Activated CD4-positive, alpha-beta T cell treated with anti-CD3 and anti-CD28 coated beads for 36 hours (primary cell): Measurements from ENCODE around the gene VSIG10L2. TPM values are rescaled to one million over a fixed set of nuclear protein-coding genes. Genes with fewer than 3 reads are reported as not detected.

Experiments
- ATAC-seq: fragments of 200-7000 bp; cut with Tn5 transposase; one replicate; pipeline ENCODE4 v1.10.0; 2021; ENCODE audit warnings: mild to moderate bottlenecking, moderate library complexity
- CTCF ChIA-PET: fragments of 350-600 bp; sonication (Branson Sonifier 250); formaldehyde crosslinking; loops from one replicate; lab custom pipeline; 2021; ENCODE audit warnings: antibody characterized with exemption; lab: Charles Lee
- POLR2A ChIA-PET: fragments of 350-600 bp; sonication (Branson Sonifier 250); formaldehyde crosslinking; loops from one replicate; lab custom pipeline; 2021; ENCODE audit warnings: antibody characterized with exemption, inconsistent platforms; lab: Charles Lee
- DNase-seq: peaks from one replicate; pipeline ENCODE4 v3.0.0-alpha.2; 2020
- H3K27ac Mint-ChIP-seq: one replicate; pipeline ENCODE4 v1.8.0; 2021; ENCODE audit warnings: mixed read lengths
- H3K27me3 Mint-ChIP-seq: one replicate; pipeline ENCODE4 v1.8.0; 2021; ENCODE audit warnings: mixed read lengths
- H3K36me3 Mint-ChIP-seq: one replicate; pipeline ENCODE4 v1.8.0; 2021; ENCODE audit warnings: low read depth, mixed read lengths
- H3K4me1 Mint-ChIP-seq: one replicate; pipeline ENCODE4 v1.8.0; 2021; ENCODE audit warnings: mixed read lengths
- H3K4me3 Mint-ChIP-seq: one replicate; pipeline ENCODE4 v1.8.0; 2021; ENCODE audit warnings: mild to moderate bottlenecking, moderate library complexity, mixed read lengths
- H3K9me3 Mint-ChIP-seq: one replicate; pipeline ENCODE4 v1.8.0; 2021; ENCODE audit warnings: low read depth, mixed read lengths
- intact Hi-C, 2 experiments: fragments of 100-400 bp; cut with DNase I in 1 of 2; cut with micrococcal nuclease in 1 of 2; formaldehyde crosslinking; loops; one replicate each; pipeline versions ENCODE4 v1.14.2 to v1.15.1; 2022 to 2024; cut with DNase I, micrococcal nuclease
- total RNA-seq, 2 experiments: library from RNA; stranded (reverse); gene quantifications; one replicate each; pipeline ENCODE4 v1.2.3, GENCODE V29; 2021

VSIG10L2 gene
- total RNA-seq, 2 experiments from 2014 or later, result not detected

- Mint-ChIP-seq H3K36me3 (no peaks in the 10 kb centered on the region), H3K4me1 (no peaks in the 10 kb centered on the region), H3K27me3 (peaks cover 10% of the 10 kb centered on the region), H3K27ac (no peak overlapping the region), H3K9me3 (no peaks in the 10 kb centered on the region), H3K4me3 (no peak overlapping the region)
- intact Hi-C loops, result no loop called here
- ChIA-PET POLR2A (no interaction called here), CTCF (interaction anchor here (0.7 to 1.2 kb wide), 2 partner anchors 13 to 264 kb away, joined by 4 read pairs; no protein-coding TSS in a partner anchor)
- no peak for DNase-seq
- ATAC-seq, result no peak
Measured at GRCh38 chr11:125930076-125930450, 15.8 kb upstream of the VSIG10L2 start.

- Mint-ChIP-seq H3K4me3 (no peak overlapping the region), H3K36me3 (no peaks in the 10 kb centered on the region), H3K9me3 (no peaks in the 10 kb centered on the region), H3K27me3 (peaks cover 10% of the 10 kb centered on the region), H3K4me1 (no peaks in the 10 kb centered on the region), H3K27ac (no peak overlapping the region)
- ChIA-PET CTCF (interaction anchor here (0.6 to 1.1 kb wide), 5 partner anchors 8 to 263 kb away, joined by 3 to 6 read pairs (median 4); partner anchors contain the start of gene PUS3), POLR2A (no interaction called here)
- ATAC-seq, result no peak
- no peak for DNase-seq
- intact Hi-C loops, result no loop called here
Measured at GRCh38 chr11:125931116-125931515, 14.7 kb upstream of the VSIG10L2 start.

GRCh38 chr11:125931668-125932067 lies 14.2 kb upstream of the VSIG10L2 start:
- CTCF ChIA-PET, result interaction anchor here (0.6 to 1.1 kb wide), 5 partner anchors 9 to 262 kb away, joined by 3 to 6 read pairs (median 4); no protein-coding TSS in a partner anchor
- Mint-ChIP-seq H3K27me3 (peaks cover 10% of the 10 kb centered on the region), H3K9me3 (no peaks in the 10 kb centered on the region), H3K36me3 (no peaks in the 10 kb centered on the region), H3K4me3 (no peak overlapping the region), H3K27ac (no peak overlapping the region), H3K4me1 (no peaks in the 10 kb centered on the region)
- no peak for DNase-seq
- no peak for ATAC-seq
- POLR2A ChIA-PET, result no interaction called here
- intact Hi-C loops, result no loop called here

GRCh38 chr11:125932301-125932700 lies 13.5 kb upstream of the VSIG10L2 start:
- CTCF ChIA-PET, result interaction anchor here (1.0 to 1.1 kb wide), 3 partner anchors 9 to 262 kb away, joined by 3 to 6 read pairs (median 4); no protein-coding TSS in a partner anchor
- peaks cover 6% of the 10 kb centered on the region for H3K27me3 Mint-ChIP-seq
- H3K9me3 Mint-ChIP-seq, result no peaks in the 10 kb centered on the region
- no peak overlapping the region for H3K27ac Mint-ChIP-seq
- DNase-seq (no peak), ATAC-seq (no peak)
- H3K4me1 Mint-ChIP-seq, result no peaks in the 10 kb centered on the region
- intact Hi-C loops, result no loop called here
- no peak overlapping the region for H3K4me3 Mint-ChIP-seq
- H3K36me3 Mint-ChIP-seq, result no peaks in the 10 kb centered on the region
- POLR2A ChIA-PET, result no interaction called here

GRCh38 chr11:125933030-125933813 lies 12.6 kb upstream of the VSIG10L2 start:
- ChIA-PET POLR2A (no interaction called here), CTCF (no interaction called here)
- Mint-ChIP-seq H3K36me3 (no peaks in the 10 kb centered on the region), H3K27me3 (peaks cover 6% of the 10 kb centered on the region), H3K4me1 (no peaks in the 10 kb centered on the region), H3K27ac (no peak overlapping the region), H3K9me3 (no peaks in the 10 kb centered on the region), H3K4me3 (no peak overlapping the region)
- ATAC-seq (peak; percentile 26), DNase-seq (peak; percentile 27)
- intact Hi-C loops, result no loop called here

- Mint-ChIP-seq H3K4me3 (no peak overlapping the region), H3K36me3 (no peaks in the 10 kb centered on the region), H3K9me3 (no peaks in the 10 kb centered on the region), H3K4me1 (peaks cover 4% of the 10 kb centered on the region), H3K27me3 (peaks cover 4% of the 10 kb centered on the region), H3K27ac (no peak overlapping the region)
- intact Hi-C loops, result no loop called here
- ChIA-PET CTCF (no interaction called here), POLR2A (no interaction called here)
- DNase-seq (no peak), ATAC-seq (no peak)
Measured at GRCh38 chr11:125934473-125934872, 11.4 kb upstream of the VSIG10L2 start.

- intact Hi-C loops, result no loop called here
- peaks cover 3% of the 10 kb centered on the region for H3K27me3 Mint-ChIP-seq
- ChIA-PET CTCF (no interaction called here), POLR2A (no interaction called here)
- H3K4me3 Mint-ChIP-seq, result no peak overlapping the region
- H3K27ac Mint-ChIP-seq, result no peak overlapping the region
- H3K4me1 Mint-ChIP-seq, result peaks cover 4% of the 10 kb centered on the region
- H3K36me3 Mint-ChIP-seq, result no peaks in the 10 kb centered on the region
- DNase-seq, result no peak
- no peaks in the 10 kb centered on the region for H3K9me3 Mint-ChIP-seq
- no peak for ATAC-seq
Measured at GRCh38 chr11:125935056-125935455, 10.8 kb upstream of the VSIG10L2 start.

GRCh38 chr11:125935618-125936199 lies 10.1 kb upstream of the VSIG10L2 start:
- CTCF ChIA-PET, result no interaction called here
- ATAC-seq (no peak), DNase-seq (no peak)
- Mint-ChIP-seq H3K4me1 (peaks cover 4% of the 10 kb centered on the region), H3K27ac (no peak overlapping the region), H3K9me3 (no peaks in the 10 kb centered on the region), H3K36me3 (no peaks in the 10 kb centered on the region), H3K4me3 (no peak overlapping the region), H3K27me3 (no peaks in the 10 kb centered on the region)
- POLR2A ChIA-PET, result no interaction called here
- intact Hi-C loops, result no loop called here

- DNase-seq (peak; percentile 16), ATAC-seq (peak; percentile 47)
- CTCF ChIA-PET, result interaction anchor here (0.6 to 1.6 kb wide), 3 partner anchors 10 to 255 kb away, joined by 3 to 5 read pairs (median 4); no protein-coding TSS in a partner anchor
- Mint-ChIP-seq H3K27ac (no peak overlapping the region), H3K4me1 (peaks cover 10% of the 10 kb centered on the region), H3K9me3 (no peaks in the 10 kb centered on the region), H3K4me3 (no peak overlapping the region), H3K27me3 (no peaks in the 10 kb centered on the region), H3K36me3 (no peaks in the 10 kb centered on the region)
- intact Hi-C loops, result no loop called here
- POLR2A ChIA-PET, result no interaction called here
Measured at GRCh38 chr11:125938418-125938817, 7.4 kb upstream of the VSIG10L2 start.

GRCh38 chr11:125939081-125939521 lies 6.7 kb upstream of the VSIG10L2 start:
- intact Hi-C loops, result no loop called here
- CTCF ChIA-PET, result interaction anchor here (0.7 to 1.6 kb wide), 4 partner anchors 11 to 291 kb away, joined by 3 to 5 read pairs (median 4); partner anchors contain the start of gene CDON
- no peak overlapping the region for H3K4me3 Mint-ChIP-seq
- no peak for ATAC-seq
- no peaks in the 10 kb centered on the region for H3K9me3 Mint-ChIP-seq
- POLR2A ChIA-PET, result no interaction called here
- no peak overlapping the region for H3K27ac Mint-ChIP-seq
- DNase-seq, result no peak
- no peaks in the 10 kb centered on the region for H3K36me3 Mint-ChIP-seq
- no peaks in the 10 kb centered on the region for H3K27me3 Mint-ChIP-seq
- H3K4me1 Mint-ChIP-seq, result peaks cover 10% of the 10 kb centered on the region

- H3K9me3 Mint-ChIP-seq, result no peaks in the 10 kb centered on the region
- CTCF ChIA-PET, result interaction anchor here (0.6 to 1.5 kb wide), 4 partner anchors 174 to 349 kb away, joined by 3 to 6 read pairs (median 5); no protein-coding TSS in a partner anchor
- H3K36me3 Mint-ChIP-seq, result no peaks in the 10 kb centered on the region
- H3K4me1 Mint-ChIP-seq, result peaks cover 10% of the 10 kb centered on the region
- no peak for ATAC-seq
- no peak for DNase-seq
- no peak overlapping the region for H3K27ac Mint-ChIP-seq
- no peak overlapping the region for H3K4me3 Mint-ChIP-seq
- no peaks in the 10 kb centered on the region for H3K27me3 Mint-ChIP-seq
- POLR2A ChIA-PET, result no interaction called here
- intact Hi-C loops, result loop anchor here (5.0 kb wide), 2 partner anchors 177 to 252 kb away; no protein-coding TSS in a partner anchor
Measured at GRCh38 chr11:125940145-125940544, 5.7 kb upstream of the VSIG10L2 start.
